Lower leg skin (tissue), 3 donors: ENCODE measurements around the gene LOXHD1.

Experiments
- POLR2A ChIP-seq, 2 donors: fragments of 450-650 bp; IDR thresholded peaks; one replicate each; pipeline ENCODE4 v1.6.1; 2016 to 2017; ENCODE audit warnings: antibody characterized with exemption in 2 of 2, mild to moderate bottlenecking in 1 of 2, moderate library complexity in 1 of 2
- TF ChIP-seq, protein P1 (sequence below), 3 donors: fragments of 450-650 bp; IDR thresholded peaks; one replicate each; pipeline ENCODE4 v1.5.1; 2016; ENCODE audit warnings: antibody characterized with exemption in 3 of 3, mild to moderate bottlenecking in 3 of 3, moderate library complexity in 2 of 3

DNA sequence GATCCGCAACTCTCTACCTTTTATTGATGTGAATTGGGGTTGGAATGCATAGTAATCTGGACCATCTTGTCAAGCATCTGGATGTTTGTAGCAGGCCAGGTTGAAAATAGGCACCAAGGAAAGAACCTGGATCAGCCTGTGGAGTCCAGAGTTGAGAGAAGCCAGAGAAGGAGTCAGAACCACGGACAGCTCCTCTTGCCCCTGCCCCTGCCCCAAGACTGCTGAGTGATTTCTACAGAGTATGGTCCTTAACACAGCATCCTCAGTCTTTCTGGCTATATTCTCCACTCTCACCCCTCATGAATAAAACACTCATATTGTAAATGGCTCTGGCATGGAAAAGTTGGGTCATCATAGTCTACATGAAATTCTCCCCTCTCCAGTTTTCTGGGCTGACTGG is 154.6 kb downstream of the LOXHD1 start:
- TF ChIP-seq, protein P1, sequence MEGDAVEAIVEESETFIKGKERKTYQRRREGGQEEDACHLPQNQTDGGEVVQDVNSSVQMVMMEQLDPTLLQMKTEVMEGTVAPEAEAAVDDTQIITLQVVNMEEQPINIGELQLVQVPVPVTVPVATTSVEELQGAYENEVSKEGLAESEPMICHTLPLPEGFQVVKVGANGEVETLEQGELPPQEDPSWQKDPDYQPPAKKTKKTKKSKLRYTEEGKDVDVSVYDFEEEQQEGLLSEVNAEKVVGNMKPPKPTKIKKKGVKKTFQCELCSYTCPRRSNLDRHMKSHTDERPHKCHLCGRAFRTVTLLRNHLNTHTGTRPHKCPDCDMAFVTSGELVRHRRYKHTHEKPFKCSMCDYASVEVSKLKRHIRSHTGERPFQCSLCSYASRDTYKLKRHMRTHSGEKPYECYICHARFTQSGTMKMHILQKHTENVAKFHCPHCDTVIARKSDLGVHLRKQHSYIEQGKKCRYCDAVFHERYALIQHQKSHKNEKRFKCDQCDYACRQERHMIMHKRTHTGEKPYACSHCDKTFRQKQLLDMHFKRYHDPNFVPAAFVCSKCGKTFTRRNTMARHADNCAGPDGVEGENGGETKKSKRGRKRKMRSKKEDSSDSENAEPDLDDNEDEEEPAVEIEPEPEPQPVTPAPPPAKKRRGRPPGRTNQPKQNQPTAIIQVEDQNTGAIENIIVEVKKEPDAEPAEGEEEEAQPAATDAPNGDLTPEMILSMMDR (IDR thresholded peaks at IDR 0.05), result no peak
- no peak for TF ChIP-seq POLR2A (IDR thresholded peaks at IDR 0.05)
